Upper lobe of right lung (tissue), 1 donor: ENCODE data around the gene LBR. TPM values are rescaled to one million over a fixed set of nuclear protein-coding genes. Genes with fewer than 3 reads are reported as not detected.

ENCODE experiments used
- ATAC-seq: fragments of 200-7000 bp; cut with Tn5 transposase; one replicate; pipeline ENCODE4 v1.9.1; 2020; ENCODE audit warnings: mild to moderate bottlenecking, moderate library complexity
- DNase-seq: peaks from one replicate; pipeline ENCODE4 v3.0.0-alpha.2; 2020
- H3K27ac ChIP-seq: fragments of 200-600 bp; one replicate; pipeline ENCODE4 v1.8.0; 2022
- H3K27me3 ChIP-seq: fragments of 200-600 bp; one replicate; pipeline ENCODE4 v1.8.0; 2022; ENCODE audit warnings: mild to moderate bottlenecking
- H3K36me3 ChIP-seq: fragments of 200-600 bp; one replicate; pipeline ENCODE4 v1.8.0; 2022
- H3K4me1 ChIP-seq: fragments of 200-600 bp; one replicate; pipeline ENCODE4 v1.8.0; 2022
- H3K4me3 ChIP-seq: fragments of 200-600 bp; one replicate; pipeline ENCODE4 v1.8.0; 2022; ENCODE audit warnings: mild to moderate bottlenecking
- H3K9me3 ChIP-seq: fragments of 200-600 bp; one replicate; pipeline ENCODE4 v1.8.0; 2022
- CTCF ChIP-seq: fragments of 200-600 bp; IDR thresholded peaks from one replicate; pipeline ENCODE4 v1.8.0; 2022; ENCODE audit warnings: antibody characterized with exemption
- intact Hi-C: fragments of 100-400 bp; cut with DNase I; formaldehyde crosslinking; loops from one replicate; pipeline ENCODE4 v1.11.0; 2022
- total RNA-seq: library from RNA; stranded (reverse); fragmentation: NEBNext Ultra II Directional; extraction: Animal tissue kit (Norgen Biotek cat#: 25700); gene quantifications from one replicate; pipeline ENCODE4 v1.2.1, GENCODE V29; 2021
- donor health status: DM: no; HTN: yes; CAD: no; lungs with severe emphysema.

The LBR gene
- total RNA-seq, 1 donor from 2014 or later, result 55.2 TPM

- no peak overlapping the region for H3K4me3 ChIP-seq
- ATAC-seq (no peak), DNase-seq (no peak)
- H3K27ac ChIP-seq, result no peak overlapping the region
- H3K36me3 ChIP-seq, result peaks cover 23% of the 10 kb centered on the region
- intact Hi-C loops, result no loop called here
- H3K27me3 ChIP-seq, result no peaks in the 10 kb centered on the region
- H3K4me1 ChIP-seq, result peaks cover 35% of the 10 kb centered on the region
- no peaks in the 10 kb centered on the region for H3K9me3 ChIP-seq
- TF ChIP-seq CTCF, result no peak
Observed at GRCh38 chr1:225424562-225425200, 3.2 kb downstream of the LBR start.

- peaks cover 35% of the 10 kb centered on the region for H3K36me3 ChIP-seq
- intact Hi-C loops, result no loop called here
- no peaks in the 10 kb centered on the region for H3K27me3 ChIP-seq
- peaks cover 35% of the 10 kb centered on the region for H3K4me1 ChIP-seq
- no peak for DNase-seq
- H3K27ac ChIP-seq, result no peak overlapping the region
- no peaks in the 10 kb centered on the region for H3K9me3 ChIP-seq
- no peak overlapping the region for H3K4me3 ChIP-seq
- no peak for ATAC-seq
- no peak for TF ChIP-seq CTCF
Observed at GRCh38 chr1:225423518-225423855, 4.4 kb downstream of the LBR start.

- Histone ChIP-seq H3K4me1 (peaks cover 35% of the 10 kb centered on the region), H3K27me3 (no peaks in the 10 kb centered on the region), H3K36me3 (peaks cover 41% of the 10 kb centered on the region), H3K9me3 (no peaks in the 10 kb centered on the region), H3K4me3 (no peak overlapping the region), H3K27ac (no peak overlapping the region)
- DNase-seq (no peak), ATAC-seq (no peak)
- no peak for TF ChIP-seq CTCF
- intact Hi-C loops, result no loop called here
Observed at GRCh38 chr1:225422795-225423517, 4.9 kb downstream of the LBR start.

- no peak overlapping the region for H3K27ac ChIP-seq
- no peak overlapping the region for H3K4me3 ChIP-seq
- no peaks in the 10 kb centered on the region for H3K27me3 ChIP-seq
- no peak for DNase-seq
- no peak for TF ChIP-seq CTCF
- H3K4me1 ChIP-seq, result peaks cover 35% of the 10 kb centered on the region
- peak; percentile 33 for ATAC-seq
- H3K36me3 ChIP-seq, result peaks cover 49% of the 10 kb centered on the region
- intact Hi-C loops, result no loop called here
- H3K9me3 ChIP-seq, result no peaks in the 10 kb centered on the region
Observed at GRCh38 chr1:225422031-225422605, 5.7 kb downstream of the LBR start.

GRCh38 chr1:225418598-225418997, 9.2 kb downstream of the LBR start:
- intact Hi-C loops, result no loop called here
- H3K27ac ChIP-seq, result no peak overlapping the region
- H3K27me3 ChIP-seq, result no peaks in the 10 kb centered on the region
- no peak overlapping the region for H3K4me3 ChIP-seq
- DNase-seq (no peak), ATAC-seq (no peak)
- TF ChIP-seq CTCF, result no peak
- peaks cover 77% of the 10 kb centered on the region for H3K36me3 ChIP-seq
- H3K4me1 ChIP-seq, result peaks cover 12% of the 10 kb centered on the region
- H3K9me3 ChIP-seq, result no peaks in the 10 kb centered on the region
